ENCODE measurements around the gene USP10.
A peak's percentile ranks its signal among the peaks of the same experiment; 100 is the strongest.

USP10 gene

GRCh38 chr16:84749072-84749471, 49.3 kb downstream of the USP10 start:
- H3K4me3 ChIP-seq (ENCODE audit: low read length), result no peak overlapping the region
- H3K36me3 ChIP-seq (ENCODE audit: insufficient read depth, low read length), result peaks cover 16% of the 10 kb centered on the region
- no peaks in the 10 kb centered on the region for H3K27me3 ChIP-seq (ENCODE audit: control insufficient read depth, insufficient read depth, low read length)
- peaks cover 19% of the 10 kb centered on the region for H3K4me1 ChIP-seq (ENCODE audit: control insufficient read depth, insufficient read depth, low read length)
- no peak overlapping the region for H3K4me2 ChIP-seq (ENCODE audit: low read length)
- H3K9me3 ChIP-seq (replicated peaks; ENCODE audit: low read length), result no peaks in the 10 kb centered on the region
- no peak overlapping the region for H3K9ac ChIP-seq (ENCODE audit: low read depth, low read length)

GRCh38 chr16:84749815-84750214, 50.0 kb downstream of the USP10 start:
- Histone ChIP-seq H3K4me1 (ENCODE audit: control insufficient read depth, insufficient read depth, low read length) (peaks cover 24% of the 10 kb centered on the region), H3K9ac (ENCODE audit: low read depth, low read length) (no peak overlapping the region), H3K4me3 (ENCODE audit: low read length) (no peak overlapping the region), H3K36me3 (ENCODE audit: insufficient read depth, low read length) (peaks cover 16% of the 10 kb centered on the region), H3K9me3 (replicated peaks; ENCODE audit: low read length) (no peaks in the 10 kb centered on the region), H3K4me2 (ENCODE audit: low read length) (no peak overlapping the region), H3K27me3 (ENCODE audit: control insufficient read depth, insufficient read depth, low read length) (no peaks in the 10 kb centered on the region)

GRCh38 chr16:84750575-84750974, 50.8 kb downstream of the USP10 start:
- peaks cover 24% of the 10 kb centered on the region for H3K4me1 ChIP-seq (ENCODE audit: control insufficient read depth, insufficient read depth, low read length)
- no peaks in the 10 kb centered on the region for H3K27me3 ChIP-seq (ENCODE audit: control insufficient read depth, insufficient read depth, low read length)
- peaks cover 18% of the 10 kb centered on the region for H3K36me3 ChIP-seq (ENCODE audit: insufficient read depth, low read length)
- H3K9ac ChIP-seq (ENCODE audit: low read depth, low read length), result no peak overlapping the region
- H3K4me3 ChIP-seq (ENCODE audit: low read length), result no peak overlapping the region
- H3K4me2 ChIP-seq (ENCODE audit: low read length), result no peak overlapping the region
- H3K9me3 ChIP-seq (replicated peaks; ENCODE audit: low read length), result no peaks in the 10 kb centered on the region

GRCh38 chr16:84751241-84751640, 51.4 kb downstream of the USP10 start:
- H3K4me2 ChIP-seq (ENCODE audit: low read length), result no peak overlapping the region
- H3K27me3 ChIP-seq (ENCODE audit: control insufficient read depth, insufficient read depth, low read length), result no peaks in the 10 kb centered on the region
- H3K36me3 ChIP-seq (ENCODE audit: insufficient read depth, low read length), result peaks cover 16% of the 10 kb centered on the region
- H3K9ac ChIP-seq (ENCODE audit: low read depth, low read length), result no peak overlapping the region
- H3K4me1 ChIP-seq (ENCODE audit: control insufficient read depth, insufficient read depth, low read length), result peaks cover 24% of the 10 kb centered on the region
- H3K9me3 ChIP-seq (replicated peaks; ENCODE audit: low read length), result no peaks in the 10 kb centered on the region
- H3K4me3 ChIP-seq (ENCODE audit: low read length), result no peak overlapping the region

- Histone ChIP-seq H3K4me3 (ENCODE audit: low read length) (no peak overlapping the region), H3K4me2 (ENCODE audit: low read length) (no peak overlapping the region), H3K27me3 (ENCODE audit: control insufficient read depth, insufficient read depth, low read length) (no peaks in the 10 kb centered on the region), H3K36me3 (ENCODE audit: insufficient read depth, low read length) (peaks cover 13% of the 10 kb centered on the region), H3K9ac (ENCODE audit: low read depth, low read length) (no peak overlapping the region), H3K4me1 (ENCODE audit: control insufficient read depth, insufficient read depth, low read length) (peaks cover 24% of the 10 kb centered on the region), H3K9me3 (replicated peaks; ENCODE audit: low read length) (no peaks in the 10 kb centered on the region)
Measured at GRCh38 chr16:84751947-84752346, 52.1 kb downstream of the USP10 start.

- no peak overlapping the region for H3K9ac ChIP-seq (ENCODE audit: low read depth, low read length)
- no peak overlapping the region for H3K4me2 ChIP-seq (ENCODE audit: low read length)
- H3K9me3 ChIP-seq (replicated peaks; ENCODE audit: low read length), result no peaks in the 10 kb centered on the region
- H3K4me3 ChIP-seq (ENCODE audit: low read length), result no peak overlapping the region
- peaks cover 24% of the 10 kb centered on the region for H3K4me1 ChIP-seq (ENCODE audit: control insufficient read depth, insufficient read depth, low read length)
- H3K36me3 ChIP-seq (ENCODE audit: insufficient read depth, low read length), result peaks cover 11% of the 10 kb centered on the region
- H3K27me3 ChIP-seq (ENCODE audit: control insufficient read depth, insufficient read depth, low read length), result no peaks in the 10 kb centered on the region
Measured at GRCh38 chr16:84752600-84752999, 52.8 kb downstream of the USP10 start.

- H3K27me3 ChIP-seq (ENCODE audit: control insufficient read depth, insufficient read depth, low read length), result no peaks in the 10 kb centered on the region
- no peak overlapping the region for H3K9ac ChIP-seq (ENCODE audit: low read depth, low read length)
- peaks cover 11% of the 10 kb centered on the region for H3K36me3 ChIP-seq (ENCODE audit: insufficient read depth, low read length)
- peaks cover 24% of the 10 kb centered on the region for H3K4me1 ChIP-seq (ENCODE audit: control insufficient read depth, insufficient read depth, low read length)
- no peak overlapping the region for H3K4me3 ChIP-seq (ENCODE audit: low read length)
- no peaks in the 10 kb centered on the region for H3K9me3 ChIP-seq (replicated peaks; ENCODE audit: low read length)
- no peak overlapping the region for H3K4me2 ChIP-seq (ENCODE audit: low read length)
Measured at GRCh38 chr16:84753412-84754326, 53.9 kb downstream of the USP10 start.

- peak overlapping the region; percentile 37 for H3K9ac ChIP-seq (ENCODE audit: low read depth, low read length)
- H3K27me3 ChIP-seq (ENCODE audit: control insufficient read depth, insufficient read depth, low read length), result no peaks in the 10 kb centered on the region
- no peaks in the 10 kb centered on the region for H3K9me3 ChIP-seq (replicated peaks; ENCODE audit: low read length)
- H3K4me2 ChIP-seq (ENCODE audit: low read length), result peak overlapping the region; percentile 61
- H3K36me3 ChIP-seq (ENCODE audit: insufficient read depth, low read length), result peaks cover 17% of the 10 kb centered on the region
- H3K4me3 ChIP-seq (ENCODE audit: low read length), result no peak overlapping the region
- peaks cover 24% of the 10 kb centered on the region for H3K4me1 ChIP-seq (ENCODE audit: control insufficient read depth, insufficient read depth, low read length)
Measured at GRCh38 chr16:84754353-84754856, 54.6 kb downstream of the USP10 start.

GRCh38 chr16:84754956-84755672, 55.3 kb downstream of the USP10 start:
- no peak overlapping the region for H3K4me2 ChIP-seq (ENCODE audit: low read length)
- H3K4me3 ChIP-seq (ENCODE audit: low read length), result no peak overlapping the region
- no peaks in the 10 kb centered on the region for H3K27me3 ChIP-seq (ENCODE audit: control insufficient read depth, insufficient read depth, low read length)
- no peaks in the 10 kb centered on the region for H3K9me3 ChIP-seq (replicated peaks; ENCODE audit: low read length)
- peaks cover 20% of the 10 kb centered on the region for H3K36me3 ChIP-seq (ENCODE audit: insufficient read depth, low read length)
- H3K9ac ChIP-seq (ENCODE audit: low read depth, low read length), result peak overlapping the region; percentile 37
- H3K4me1 ChIP-seq (ENCODE audit: control insufficient read depth, insufficient read depth, low read length), result peaks cover 24% of the 10 kb centered on the region

GRCh38 chr16:84756830-84757229, 57.0 kb downstream of the USP10 start:
- H3K4me1 ChIP-seq (ENCODE audit: control insufficient read depth, insufficient read depth, low read length), result peaks cover 16% of the 10 kb centered on the region

GRCh38 chr16:84758627-84759026, 58.8 kb downstream of the USP10 start:
- Histone ChIP-seq H3K9me3 (replicated peaks; ENCODE audit: low read length) (no peaks in the 10 kb centered on the region), H3K36me3 (ENCODE audit: insufficient read depth, low read length) (peaks cover 47% of the 10 kb centered on the region), H3K4me1 (ENCODE audit: control insufficient read depth, insufficient read depth, low read length) (peaks cover 9% of the 10 kb centered on the region), H3K27me3 (ENCODE audit: control insufficient read depth, insufficient read depth, low read length) (no peaks in the 10 kb centered on the region), H3K4me2 (ENCODE audit: low read length) (no peak overlapping the region), H3K4me3 (ENCODE audit: low read length) (no peak overlapping the region), H3K9ac (ENCODE audit: low read depth, low read length) (no peak overlapping the region)

More at GRCh38 chr16:84756830-84757229, 57.0 kb downstream of the USP10 start:
- H3K4me3 ChIP-seq (ENCODE audit: low read length), result no peak overlapping the region
- no peaks in the 10 kb centered on the region for H3K27me3 ChIP-seq (ENCODE audit: control insufficient read depth, insufficient read depth, low read length)
- H3K9me3 ChIP-seq (replicated peaks; ENCODE audit: low read length), result no peaks in the 10 kb centered on the region
- peaks cover 34% of the 10 kb centered on the region for H3K36me3 ChIP-seq (ENCODE audit: insufficient read depth, low read length)
- no peak overlapping the region for H3K4me2 ChIP-seq (ENCODE audit: low read length)
- H3K9ac ChIP-seq (ENCODE audit: low read depth, low read length), result no peak overlapping the region

All from skeletal muscle satellite cell (primary cell).